ENCODE measurements around the gene PTPN4. TPM values are rescaled to one million over a fixed set of nuclear protein-coding genes. Genes with fewer than 3 reads are reported as not detected.

PTPN4 gene
- total RNA-seq, 2 experiments from 2014 or later = 49.3 to 50.6 TPM

- no peak for DNase-seq (ENCODE audit: low spot score)
- Histone ChIP-seq H2AFZ (ENCODE audit: low read length) (peak overlapping the region; percentile 99), H3K27ac (ENCODE audit: low read depth, low read length, poor library complexity, severe bottlenecking) (peak overlapping the region; percentile 7), H3K9me2 (ENCODE audit: insufficient read depth, low read length) (no peaks in the 10 kb centered on the region), H3K4me3 (ENCODE audit: low read depth, low read length, poor library complexity, severe bottlenecking) (peak overlapping the region; percentile 82), H3K4me2 (ENCODE audit: low read length) (peak overlapping the region; percentile 96), H3K36me3 (ENCODE audit: insufficient read depth, low read length) (no peaks in the 10 kb centered on the region), H3K9me3 (ENCODE audit: low read length) (no peaks in the 10 kb centered on the region), H4K20me1 (ENCODE audit: insufficient read depth, low read length) (peaks cover 6% of the 10 kb centered on the region; the same call in 1 of the 2 replicates), H3K79me2 (ENCODE audit: insufficient read depth, low read depth, low read length) (peaks cover 12% of the 10 kb centered on the region; the same call in 1 of the 2 replicates), H3K4me1 (ENCODE audit: insufficient read depth, low read length, poor library complexity, severe bottlenecking) (peaks cover 24% of the 10 kb centered on the region)
- TF ChIP-seq EZH2phosphoT487 (IDR thresholded peaks at IDR 0.05; ENCODE audit: borderline replicate concordance, low read depth, low read length) (no peak), CTCF (conservative IDR thresholded peaks at IDR 0.05; ENCODE audit: low read length) (no peak)
- POLR2A ChIA-PET = interaction anchor here (0.8 to 1.0 kb wide), 3 partner anchors 8 to 164 kb away, joined by 3 to 7 read pairs (median 3); no protein-coding TSS in a partner anchor
- CTCF ChIA-PET (ENCODE audit: unreplicated experiment) = interaction anchor here (0.6 to 1.0 kb wide), 3 partner anchors 164 to 242 kb away, joined by 3 read pairs; no protein-coding TSS in a partner anchor
- intact Hi-C loops (cut with micrococcal nuclease; ENCODE audit: unreplicated experiment) = loop anchor here (2.0 to 10.0 kb wide), 5 partner anchors 96 to 1722 kb away; partner anchors contain the start of genes NIFK and PTPN4
- no TSS peak for BruUV-seq (replicated peaks)
These were observed 252.6 kb downstream of the PTPN4 start for GRCh38 chr2:120012363-120012762.

- intact Hi-C loops (cut with micrococcal nuclease; ENCODE audit: unreplicated experiment) = loop anchor here (1.0 to 10.0 kb wide), 7 partner anchors 96 to 1722 kb away; partner anchors contain the start of genes NIFK, PTPN4 and TMEM185B
- no TSS peak for BruUV-seq (replicated peaks)
These were observed 253.3 kb downstream of the PTPN4 start, which contains the start of gene EPB41L5 for GRCh38 chr2:120012771-120013596. Gene EPB41L5, plus strand, starts transcription at chr2:120013077. Its CDS starts 6,008 bp downstream, at chr2:120019085.

More at GRCh38 chr2:120012771-120013596, 253.3 kb downstream of the PTPN4 start, which contains the start of gene EPB41L5:
- peak; percentile 96 for DNase-seq (ENCODE audit: low spot score)
- Histone ChIP-seq H2AFZ (ENCODE audit: low read length) (peak within 1 kb of the TSS; percentile 99), H3K4me1 (ENCODE audit: insufficient read depth, low read length, poor library complexity, severe bottlenecking) (peaks cover 23% of the 10 kb centered on the region), H3K9me2 (ENCODE audit: insufficient read depth, low read length) (no peaks in the 10 kb centered on the region), H3K9me3 (ENCODE audit: low read length) (no peaks in the 10 kb centered on the region), H3K4me2 (ENCODE audit: low read length) (peak within 1 kb of the TSS; percentile 96), H3K27ac (ENCODE audit: low read depth, low read length, poor library complexity, severe bottlenecking) (peak within 1 kb of the TSS; percentile 7), H3K4me3 (ENCODE audit: low read depth, low read length, poor library complexity, severe bottlenecking) (peak within 1 kb of the TSS; percentile 82), H4K20me1 (ENCODE audit: insufficient read depth, low read length) (peaks cover 6% of the 10 kb centered on the region; the same call in 1 of the 2 replicates), H3K79me2 (ENCODE audit: insufficient read depth, low read depth, low read length) (peaks cover 12% of the 10 kb centered on the region; the same call in 1 of the 2 replicates), H3K36me3 (ENCODE audit: insufficient read depth, low read length) (no peaks in the 10 kb centered on the region)
- TF ChIP-seq EZH2phosphoT487 (IDR thresholded peaks at IDR 0.05; ENCODE audit: borderline replicate concordance, low read depth, low read length) (no peak), CTCF (conservative IDR thresholded peaks at IDR 0.05; ENCODE audit: low read length) (no peak)
- CTCF ChIA-PET (ENCODE audit: unreplicated experiment) = interaction anchor here (0.6 to 1.0 kb wide), 3 partner anchors 164 to 242 kb away, joined by 3 read pairs; no protein-coding TSS in a partner anchor
- POLR2A ChIA-PET = interaction anchor here (0.8 to 1.0 kb wide), 3 partner anchors 9 to 164 kb away, joined by 3 to 7 read pairs (median 3); no protein-coding TSS in a partner anchor

All from OCI-LY7 (cell line).